Measurements from ENCODE around the gene GPRC5B. TPM values are rescaled to one million over a fixed set of nuclear protein-coding genes. Genes with fewer than 3 reads are reported as not detected.

Gene GPRC5B
- total RNA-seq, 1 experiment from 2014 or later = 9.5 TPM

GRCh38 chr16:19872935-19873334 lies 11.7 kb downstream of the GPRC5B start:
- no peak for DNase-seq (ENCODE audit: low read depth)

GRCh38 chr16:19872179-19872863 lies 12.3 kb downstream of the GPRC5B start:
- DNase-seq (ENCODE audit: low read depth) = no peak

- no peak for DNase-seq (ENCODE audit: low read depth)
These were observed 12.9 kb downstream of the GPRC5B start for GRCh38 chr16:19871721-19872120.

GRCh38 chr16:19868421-19868820 lies 16.2 kb downstream of the GPRC5B start:
- no peak for DNase-seq (ENCODE audit: low read depth)

GRCh38 chr16:19864566-19864965 lies 20.1 kb downstream of the GPRC5B start:
- DNase-seq (ENCODE audit: low read depth) = no peak

- DNase-seq (ENCODE audit: low read depth) = no peak
These were observed 20.7 kb downstream of the GPRC5B start for GRCh38 chr16:19863990-19864389.

GRCh38 chr16:19861811-19862327 lies 22.8 kb downstream of the GPRC5B start:
- no peak for DNase-seq (ENCODE audit: low read depth)

GRCh38 chr16:19861133-19861532 lies 23.5 kb downstream of the GPRC5B start:
- no peak for DNase-seq (ENCODE audit: low read depth)

- no peak for DNase-seq (ENCODE audit: low read depth)
These were observed 24.2 kb downstream of the GPRC5B start for GRCh38 chr16:19860166-19861041.

- no peak for DNase-seq (ENCODE audit: low read depth)
These were observed 25.0 kb downstream of the GPRC5B start for GRCh38 chr16:19859603-19860002.

- DNase-seq (ENCODE audit: low read depth) = no peak
These were observed 25.5 kb downstream of the GPRC5B start for GRCh38 chr16:19859166-19859565.

GRCh38 chr16:19858340-19859018 lies 26.2 kb downstream of the GPRC5B start:
- no peak for DNase-seq (ENCODE audit: low read depth)

GRCh38 chr16:19857593-19858339 lies 26.9 kb downstream of the GPRC5B start:
- DNase-seq (ENCODE audit: low read depth) = no peak

GRCh38 chr16:19856120-19856519 lies 28.5 kb downstream of the GPRC5B start:
- no peak for DNase-seq (ENCODE audit: low read depth)

GRCh38 chr16:19854543-19854876 lies 30.1 kb downstream of the GPRC5B start:
- DNase-seq (ENCODE audit: low read depth) = no peak

GRCh38 chr16:19853742-19854542 lies 30.7 kb downstream of the GPRC5B start:
- no peak for DNase-seq (ENCODE audit: low read depth)

GRCh38 chr16:19853132-19853741 lies 31.4 kb downstream of the GPRC5B start:
- no peak for DNase-seq (ENCODE audit: low read depth)

- no peak for DNase-seq (ENCODE audit: low read depth)
These were observed 33.2 kb downstream of the GPRC5B start for GRCh38 chr16:19851476-19851875.

- no peak for DNase-seq (ENCODE audit: low read depth)
These were observed 34.4 kb downstream of the GPRC5B start for GRCh38 chr16:19850131-19850817.

GRCh38 chr16:19848756-19849155 lies 35.9 kb downstream of the GPRC5B start:
- no peak for DNase-seq (ENCODE audit: low read depth)

Measured in LHCN-M2 (cell line).